ENCODE data around the gene DYNC2H1.

DNA sequence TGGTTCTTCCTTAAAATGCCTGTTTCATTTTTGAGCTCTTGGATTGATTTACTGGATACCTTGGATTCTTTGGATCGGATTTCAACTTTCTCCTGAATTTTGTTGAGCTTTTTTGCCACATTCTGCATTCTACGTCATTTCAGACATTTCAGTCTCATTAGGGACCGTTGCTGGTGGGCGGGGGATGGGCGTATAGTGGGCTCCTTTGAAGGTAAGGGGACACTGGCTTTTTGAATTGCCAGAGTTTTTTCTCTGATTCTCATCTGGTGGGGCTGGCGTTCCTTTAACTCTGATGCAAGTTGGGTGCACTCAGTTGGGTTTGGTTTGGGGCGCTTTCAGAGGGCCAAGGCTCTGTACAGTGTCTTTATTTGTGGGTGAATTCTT lies 216.5 kb downstream of the DYNC2H1 start:
- TF ChIP-seq ELF4 (IDR thresholded peaks at IDR 0.05) = no peak
- no peak for TF ChIP-seq HDGF (IDR thresholded peaks at IDR 0.05; ENCODE audit: borderline replicate concordance)
- TF ChIP-seq CTBP1 (IDR thresholded peaks at IDR 0.05; ENCODE audit: borderline replicate concordance) = no peak

Data from HEK293T (cell line).